Panc1 (cell line): ENCODE data around the gene ZNHIT3.

Experiments used
- POLR2AphosphoS5 ChIP-seq: IDR thresholded peaks from 2 replicates; pipeline ENCODE4 v1.6.1; 2012; ENCODE audit warnings: mild to moderate bottlenecking, low read depth, low read length, moderate library complexity
- SIN3A ChIP-seq: IDR thresholded peaks from 2 replicates; pipeline ENCODE4 v1.6.1; 2012; ENCODE audit warnings: low read depth, mild to moderate bottlenecking, low read length, moderate library complexity, borderline replicate concordance; ENCODE audit not compliant: insufficient read depth
- TCF7L2 ChIP-seq: IDR thresholded peaks from 2 replicates; pipeline ENCODE4 v1.6.1; 2011; ENCODE audit warnings: mild to moderate bottlenecking, low read depth, low read length, inconsistent platforms
- TF ChIP-seq, protein P1 (sequence below): fragments of 450-650 bp; IDR thresholded peaks from 2 replicates; pipeline ENCODE4 v1.5.1; 2017; ENCODE audit warnings: mild to moderate bottlenecking
- TF ChIP-seq, protein P2 (sequence below), 2 experiments: IDR thresholded peaks; 2 replicates each; pipeline ENCODE4 v1.6.1; 2011 to 2012; ENCODE audit warnings: low read depth in 2 of 2, control low read depth in 1 of 2, low read length in 1 of 2, mild to moderate bottlenecking in 1 of 2, moderate library complexity in 1 of 2; ENCODE audit not compliant: insufficient read depth in 1 of 2

DNA sequence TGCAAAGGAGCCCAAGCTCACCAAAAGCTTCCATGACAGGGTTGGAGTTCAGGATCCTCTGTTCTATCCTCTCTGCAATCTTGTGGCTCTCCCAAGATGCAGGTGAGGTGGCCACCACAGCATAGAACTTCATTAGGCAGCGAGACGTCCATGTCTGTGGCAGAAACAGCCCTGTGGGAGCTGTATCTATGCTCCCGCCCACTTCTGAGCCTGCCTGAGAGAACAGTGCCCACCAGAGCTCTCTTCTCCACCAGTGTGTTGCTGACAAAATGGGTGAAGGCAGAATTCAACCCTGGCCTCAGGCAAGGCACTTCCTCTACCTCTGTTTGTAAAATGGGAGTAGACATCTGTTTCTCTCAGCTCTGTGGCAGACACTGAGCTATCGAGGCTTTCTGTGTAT lies 29.4 kb downstream of the ZNHIT3 start:
- TF ChIP-seq, protein P1, sequence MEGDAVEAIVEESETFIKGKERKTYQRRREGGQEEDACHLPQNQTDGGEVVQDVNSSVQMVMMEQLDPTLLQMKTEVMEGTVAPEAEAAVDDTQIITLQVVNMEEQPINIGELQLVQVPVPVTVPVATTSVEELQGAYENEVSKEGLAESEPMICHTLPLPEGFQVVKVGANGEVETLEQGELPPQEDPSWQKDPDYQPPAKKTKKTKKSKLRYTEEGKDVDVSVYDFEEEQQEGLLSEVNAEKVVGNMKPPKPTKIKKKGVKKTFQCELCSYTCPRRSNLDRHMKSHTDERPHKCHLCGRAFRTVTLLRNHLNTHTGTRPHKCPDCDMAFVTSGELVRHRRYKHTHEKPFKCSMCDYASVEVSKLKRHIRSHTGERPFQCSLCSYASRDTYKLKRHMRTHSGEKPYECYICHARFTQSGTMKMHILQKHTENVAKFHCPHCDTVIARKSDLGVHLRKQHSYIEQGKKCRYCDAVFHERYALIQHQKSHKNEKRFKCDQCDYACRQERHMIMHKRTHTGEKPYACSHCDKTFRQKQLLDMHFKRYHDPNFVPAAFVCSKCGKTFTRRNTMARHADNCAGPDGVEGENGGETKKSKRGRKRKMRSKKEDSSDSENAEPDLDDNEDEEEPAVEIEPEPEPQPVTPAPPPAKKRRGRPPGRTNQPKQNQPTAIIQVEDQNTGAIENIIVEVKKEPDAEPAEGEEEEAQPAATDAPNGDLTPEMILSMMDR: no peak
- TF ChIP-seq POLR2AphosphoS5 (no peak), TCF7L2 (no peak), SIN3A (no peak)
- TF ChIP-seq, protein P2, sequence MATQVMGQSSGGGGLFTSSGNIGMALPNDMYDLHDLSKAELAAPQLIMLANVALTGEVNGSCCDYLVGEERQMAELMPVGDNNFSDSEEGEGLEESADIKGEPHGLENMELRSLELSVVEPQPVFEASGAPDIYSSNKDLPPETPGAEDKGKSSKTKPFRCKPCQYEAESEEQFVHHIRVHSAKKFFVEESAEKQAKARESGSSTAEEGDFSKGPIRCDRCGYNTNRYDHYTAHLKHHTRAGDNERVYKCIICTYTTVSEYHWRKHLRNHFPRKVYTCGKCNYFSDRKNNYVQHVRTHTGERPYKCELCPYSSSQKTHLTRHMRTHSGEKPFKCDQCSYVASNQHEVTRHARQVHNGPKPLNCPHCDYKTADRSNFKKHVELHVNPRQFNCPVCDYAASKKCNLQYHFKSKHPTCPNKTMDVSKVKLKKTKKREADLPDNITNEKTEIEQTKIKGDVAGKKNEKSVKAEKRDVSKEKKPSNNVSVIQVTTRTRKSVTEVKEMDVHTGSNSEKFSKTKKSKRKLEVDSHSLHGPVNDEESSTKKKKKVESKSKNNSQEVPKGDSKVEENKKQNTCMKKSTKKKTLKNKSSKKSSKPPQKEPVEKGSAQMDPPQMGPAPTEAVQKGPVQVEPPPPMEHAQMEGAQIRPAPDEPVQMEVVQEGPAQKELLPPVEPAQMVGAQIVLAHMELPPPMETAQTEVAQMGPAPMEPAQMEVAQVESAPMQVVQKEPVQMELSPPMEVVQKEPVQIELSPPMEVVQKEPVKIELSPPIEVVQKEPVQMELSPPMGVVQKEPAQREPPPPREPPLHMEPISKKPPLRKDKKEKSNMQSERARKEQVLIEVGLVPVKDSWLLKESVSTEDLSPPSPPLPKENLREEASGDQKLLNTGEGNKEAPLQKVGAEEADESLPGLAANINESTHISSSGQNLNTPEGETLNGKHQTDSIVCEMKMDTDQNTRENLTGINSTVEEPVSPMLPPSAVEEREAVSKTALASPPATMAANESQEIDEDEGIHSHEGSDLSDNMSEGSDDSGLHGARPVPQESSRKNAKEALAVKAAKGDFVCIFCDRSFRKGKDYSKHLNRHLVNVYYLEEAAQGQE (IDR thresholded peaks at IDR 0.05; ENCODE audit: insufficient read depth in 1 of 2, low read depth in 2 of 2, low read length in 1 of 2): no peak
